C4-2B (cell line): ENCODE measurements around the gene KCNT1.

Source experiments
- H3K27ac ChIP-seq: fragments of 450-650 bp; 2 replicates; pipeline ENCODE4 v1.5.1; 2017
- ZFX ChIP-seq: fragments of 450-650 bp; IDR thresholded peaks from 2 replicates; pipeline ENCODE4 v1.6.1; 2017
- TF ChIP-seq, protein P1 (sequence below): fragments of 450-650 bp; conservative IDR thresholded peaks from 2 replicates; pipeline ENCODE4 v1.5.1; 2017; ENCODE audit warnings: mild to moderate bottlenecking

Gene KCNT1

GRCh38 chr9:135787317-135787716 is 85.3 kb downstream of the KCNT1 start:
- TF ChIP-seq ZFX, result no peak
- TF ChIP-seq, protein P1, sequence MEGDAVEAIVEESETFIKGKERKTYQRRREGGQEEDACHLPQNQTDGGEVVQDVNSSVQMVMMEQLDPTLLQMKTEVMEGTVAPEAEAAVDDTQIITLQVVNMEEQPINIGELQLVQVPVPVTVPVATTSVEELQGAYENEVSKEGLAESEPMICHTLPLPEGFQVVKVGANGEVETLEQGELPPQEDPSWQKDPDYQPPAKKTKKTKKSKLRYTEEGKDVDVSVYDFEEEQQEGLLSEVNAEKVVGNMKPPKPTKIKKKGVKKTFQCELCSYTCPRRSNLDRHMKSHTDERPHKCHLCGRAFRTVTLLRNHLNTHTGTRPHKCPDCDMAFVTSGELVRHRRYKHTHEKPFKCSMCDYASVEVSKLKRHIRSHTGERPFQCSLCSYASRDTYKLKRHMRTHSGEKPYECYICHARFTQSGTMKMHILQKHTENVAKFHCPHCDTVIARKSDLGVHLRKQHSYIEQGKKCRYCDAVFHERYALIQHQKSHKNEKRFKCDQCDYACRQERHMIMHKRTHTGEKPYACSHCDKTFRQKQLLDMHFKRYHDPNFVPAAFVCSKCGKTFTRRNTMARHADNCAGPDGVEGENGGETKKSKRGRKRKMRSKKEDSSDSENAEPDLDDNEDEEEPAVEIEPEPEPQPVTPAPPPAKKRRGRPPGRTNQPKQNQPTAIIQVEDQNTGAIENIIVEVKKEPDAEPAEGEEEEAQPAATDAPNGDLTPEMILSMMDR, result no peak
- no peak overlapping the region for H3K27ac ChIP-seq

DNA sequence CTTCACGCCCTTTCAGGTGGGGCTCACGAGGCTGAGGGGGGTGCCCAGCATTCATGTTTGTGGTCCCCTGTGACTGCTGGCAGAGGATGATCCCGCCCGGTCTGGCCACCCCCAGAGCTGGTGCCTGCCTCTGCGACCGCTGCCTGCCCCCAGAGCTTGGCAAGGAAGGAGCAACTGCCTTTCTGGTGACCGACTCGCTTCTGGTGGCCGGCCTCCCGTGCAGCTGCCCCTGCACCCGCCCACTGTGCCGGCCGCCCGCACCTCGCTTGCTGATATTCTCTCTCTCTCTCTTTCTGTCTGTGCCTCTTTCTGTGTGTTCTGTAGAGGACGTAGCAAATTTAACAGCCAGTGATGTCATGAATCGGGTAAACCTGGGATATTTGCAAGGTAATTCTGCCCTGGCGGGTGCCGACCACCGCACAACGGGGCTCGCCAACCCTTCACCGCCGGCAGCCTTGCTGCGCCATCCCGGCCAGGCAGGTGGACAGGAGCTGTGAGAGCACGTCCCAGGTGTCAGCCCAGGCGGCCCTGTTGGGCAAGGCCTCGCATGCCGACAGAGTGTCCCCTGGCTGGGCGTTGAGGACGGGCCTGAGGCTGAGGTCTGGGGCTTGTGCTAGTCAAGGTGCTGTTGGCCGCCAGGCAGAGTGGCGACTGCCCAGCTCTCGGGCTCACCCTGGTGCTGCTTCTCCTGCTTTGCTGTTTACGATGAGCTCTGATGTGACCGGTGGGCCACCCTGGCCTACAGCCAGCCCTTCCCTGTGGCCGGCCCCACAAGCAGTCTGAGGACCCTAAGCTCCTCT is 86.0 kb downstream of the KCNT1 start:
- H3K27ac ChIP-seq, result no peak overlapping the region
- TF ChIP-seq ZFX, result no peak
- TF ChIP-seq, protein P1, result no peak

DNA sequence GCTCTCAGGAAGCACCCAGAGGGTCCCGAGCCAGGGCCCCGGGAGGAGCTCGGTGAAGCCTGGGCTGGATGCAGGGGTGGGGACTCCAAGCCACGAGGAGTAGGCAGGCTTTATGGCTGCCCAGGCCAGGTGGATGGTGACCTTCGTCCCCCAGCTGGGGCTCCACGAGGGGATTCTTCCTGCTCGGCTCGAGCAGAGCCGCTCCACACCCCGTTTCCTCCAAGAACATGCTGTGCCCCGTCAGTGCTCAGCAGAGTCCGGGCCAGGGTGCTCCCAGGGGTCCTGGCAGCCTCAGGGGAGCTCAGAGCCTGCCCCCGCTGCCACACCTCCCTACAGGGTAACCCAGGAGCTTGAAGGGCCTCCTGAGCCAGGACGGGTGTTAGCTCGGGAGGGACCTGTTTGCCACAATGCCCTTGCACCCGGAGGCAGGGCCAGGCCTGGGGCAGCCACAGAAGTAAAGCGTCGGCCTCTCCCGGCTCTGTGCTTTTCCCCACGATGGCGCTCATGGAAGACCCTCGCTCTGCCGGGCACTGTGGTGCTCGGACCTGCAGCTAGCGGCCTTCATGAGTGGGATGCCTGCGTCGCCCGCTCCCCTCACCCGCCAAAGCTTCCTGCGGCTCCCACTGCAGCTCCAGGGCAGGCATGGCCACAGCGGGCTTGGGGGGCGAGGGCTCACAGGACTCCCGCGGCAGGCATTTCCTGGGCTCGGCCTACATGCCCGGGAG is 86.8 kb downstream of the KCNT1 start:
- no peak overlapping the region for H3K27ac ChIP-seq
- TF ChIP-seq ZFX, result no peak
- TF ChIP-seq, protein P1, result no peak

DNA sequence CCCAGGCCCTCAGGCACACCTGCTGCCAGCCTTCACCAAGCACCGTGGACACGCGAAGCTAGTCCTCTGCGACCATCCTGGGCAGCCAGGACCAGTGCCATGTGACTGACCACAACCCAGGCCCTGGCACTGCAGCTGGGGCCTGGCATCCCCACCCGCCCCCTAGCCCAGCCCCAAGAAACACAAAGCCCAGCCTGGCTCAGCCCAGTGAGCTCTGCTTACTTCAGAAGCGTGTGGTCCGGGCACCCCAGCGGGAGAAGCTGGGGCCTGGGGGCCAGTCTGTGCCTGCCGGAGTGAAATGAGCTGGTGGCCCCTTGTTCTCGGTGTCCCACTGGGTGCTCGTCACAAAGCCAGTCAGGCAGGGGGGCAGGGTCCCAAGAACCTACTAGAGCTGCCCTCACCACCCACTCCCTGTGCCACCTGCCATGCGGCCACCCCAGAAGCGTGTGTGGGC is 87.9 kb downstream of the KCNT1 start:
- H3K27ac ChIP-seq, result no peak overlapping the region
- TF ChIP-seq, protein P1, result no peak
- TF ChIP-seq ZFX, result no peak

GRCh38 chr9:135790356-135790755 is 88.4 kb downstream of the KCNT1 start:
- no peak for TF ChIP-seq ZFX
- TF ChIP-seq, protein P1, result no peak
- no peak overlapping the region for H3K27ac ChIP-seq

DNA sequence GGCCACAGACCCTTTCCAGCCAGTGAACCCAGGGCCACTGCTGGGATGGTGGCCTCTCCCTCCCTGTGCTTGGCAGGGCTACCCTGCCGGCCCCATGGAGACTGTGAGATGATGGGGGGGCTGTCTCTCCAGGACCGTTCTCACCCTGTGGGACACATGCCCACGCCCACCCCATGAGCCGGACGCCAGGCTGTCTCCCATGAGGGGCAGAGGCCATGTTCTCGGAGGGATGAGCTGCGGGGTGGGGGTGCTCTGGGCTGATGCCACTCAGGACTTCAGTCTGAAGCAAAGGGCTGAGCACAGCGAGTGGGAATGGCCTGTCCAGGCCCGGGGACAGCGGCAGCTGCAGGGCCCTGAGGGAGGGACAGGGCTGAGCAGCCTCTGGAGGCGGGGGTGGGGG is 88.9 kb downstream of the KCNT1 start:
- TF ChIP-seq, protein P1, result no peak
- TF ChIP-seq ZFX, result no peak
- H3K27ac ChIP-seq, result no peak overlapping the region
